Stomach (tissue), 9 donors: ENCODE data around the gene ZFYVE1. TPM values are rescaled to one million over a fixed set of nuclear protein-coding genes. Genes with fewer than 3 reads are reported as not detected.
"Not testable (repeated sequence)": the region's sequence is repeated elsewhere in the genome, so short reads cannot be mapped to it uniquely, and the experiment has no call there.

Source experiments
- DNase-seq, 2 donors: peaks; one replicate each; pipeline versions ENCODE4 v3.0.0 to v3.0.0-alpha.2; 2013 to 2019
- H3K27ac ChIP-seq, 5 donors: fragments of 200-600 bp in 4 of 5; sonication (generic) in 4 of 5; one replicate each; pipeline ENCODE4 v1.5.1; 2013 to 2019; ENCODE audit warnings: mild to moderate bottlenecking in 1 of 5, moderate library complexity in 1 of 5
- H3K27me3 ChIP-seq, 3 donors: fragments of 200-600 bp; sonication (generic); one replicate each; pipeline ENCODE4 v1.5.1; 2017 to 2019; ENCODE audit warnings: mixed run types in 1 of 3
- H3K36me3 ChIP-seq, 4 donors: fragments of 200-600 bp; sonication (generic); 1 replicate in 3 of 4; 2 replicates in 1 of 4; pipeline ENCODE4 v1.5.1; 2016 to 2019
- H3K4me1 ChIP-seq, 4 donors: fragments of 200-600 bp; sonication (generic); one replicate each; pipeline ENCODE4 v1.5.1; 2016 to 2019
- H3K4me3 ChIP-seq, 4 donors: fragments of 200-600 bp; sonication (generic) in 3 of 4; one replicate each; pipeline ENCODE4 v1.5.1; 2016 to 2019; ENCODE audit warnings: mild to moderate bottlenecking in 1 of 4
- H3K9me3 ChIP-seq, 4 donors: fragments of 200-600 bp; sonication (generic); one replicate each; pipeline ENCODE4 v1.5.1; 2016 to 2019
- EP300 ChIP-seq: sonication (generic); formaldehyde crosslinking; IDR thresholded peaks from one replicate; pipeline ENCODE4 v1.6.1; 2017; ENCODE audit warnings: antibody characterized with exemption
- POLR2A ChIP-seq, 4 donors: fragments of 450-650 bp; IDR thresholded peaks; one replicate each; pipeline ENCODE4 v1.6.1; 2016; ENCODE audit warnings: antibody characterized with exemption in 4 of 4, control low read depth in 2 of 4, mild to moderate bottlenecking in 1 of 4, moderate library complexity in 1 of 4
- POLR2AphosphoS5 ChIP-seq, 3 donors: sonication (generic); formaldehyde crosslinking; IDR thresholded peaks; one replicate each; pipeline ENCODE4 v1.6.1; 2016; ENCODE audit warnings: antibody characterized with exemption in 3 of 3
- WGBS, 5 donors: extraction: QIAGEN DNeasy Blood & Tissue Kit in 3 of 5; methylation state at CpG; one replicate each; pipeline versions ENCODE4 v1.1.5 to v1.1.7; 2013 to 2018; 5-methylcytosine and 5-hydroxymethylcytosine counted together
- intact Hi-C: fragments of 100-400 bp; cut with DNase I; formaldehyde crosslinking; loops from one replicate; pipeline ENCODE4 v1.15.1; 2023; ENCODE audit warnings: low total_unique reads
- polyA plus RNA-seq, 3 donors: library from polyadenylated mRNA; stranded (reverse); fragments of 200-250 nt; gene quantifications; one replicate each; pipeline ENCODE4 v1.2.3, GENCODE V29; 2013
- total RNA-seq, 5 donors: library from RNA; depleted of rRNA; stranded (reverse); fragments of >200 nt; gene quantifications; one replicate each; pipeline versions ENCODE4 v1.1.0 to v1.2.3, GENCODE V29; 2014 to 2016
- TF ChIP-seq, protein P1 (sequence below), 7 experiments: fragments of 450-650 bp in 4 of 7; fragments of 200-600 bp in 3 of 7; sonication (generic) in 3 of 7; IDR thresholded peaks; one replicate each; pipeline ENCODE4 v1.5.1; 2016 to 2019; ENCODE audit warnings: antibody characterized with exemption in 7 of 7, control low read depth in 2 of 7, mild to moderate bottlenecking in 1 of 7
- donor health status: healthy with polysubstance abuse.
- donor health status: Bipolar disorder and iron deficiency.
- donor health status: healthy.

The ZFYVE1 gene
- total and polyA plus RNA-seq, 8 donors, result 2.7 to 50.8 (median 5.8) TPM

- H3K4me3 ChIP-seq, result peak overlapping the region in 1 of 4 donors; percentile 16
- TF ChIP-seq EP300, result no peak
- peaks cover 9 to 63% (median 56%) of the 10 kb centered on the region in 4 donors for H3K36me3 ChIP-seq
- DNase-seq, result no peak
- H3K9me3 ChIP-seq, result no peaks in the 10 kb centered on the region
- intact Hi-C loops, result no loop called here
- H3K4me1 ChIP-seq, result peaks cover 8 to 69% (median 44%) of the 10 kb centered on the region in 4 donors
- H3K27ac ChIP-seq, result no peak overlapping the region
- H3K27me3 ChIP-seq, result no peaks in the 10 kb centered on the region
- WGBS, 5 donors, result 95 to 98% (median 95%) methylated on average over 4 of the region's 4 CpGs
Observed at GRCh38 chr14:73022051-73022450, 4.9 kb downstream of the ZFYVE1 start.

DNA sequence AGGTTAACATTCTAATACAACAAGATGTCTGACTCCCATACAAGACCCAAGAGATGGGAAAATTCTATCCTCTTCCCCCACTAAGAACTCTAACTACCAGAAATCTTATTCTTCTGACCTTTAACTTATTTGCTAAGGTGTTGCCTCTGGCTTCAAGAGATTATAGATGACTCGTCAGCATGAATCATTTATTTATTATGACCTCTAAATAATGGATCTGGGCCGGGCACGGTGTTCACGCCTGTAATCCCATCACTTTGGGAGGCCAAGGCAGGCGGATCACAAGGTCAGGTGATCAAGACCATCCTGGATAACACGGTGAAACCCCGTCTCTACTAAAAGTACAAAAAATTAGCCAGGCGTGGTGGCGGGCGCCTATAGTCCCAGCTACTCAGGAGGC lies 10.9 kb downstream of the ZFYVE1 start:
- H3K9me3 ChIP-seq, DNase-seq, H3K4me3 ChIP-seq, H3K27me3 ChIP-seq, intact Hi-C loops, H3K27ac ChIP-seq: not testable (repeated sequence)
- 75 to 87% (median 82%) methylated on average over 10 of the region's 10 CpGs for WGBS, 5 donors
- peaks cover 0 to 32% (median 17%) of the 10 kb centered on the region in 4 donors for H3K4me1 ChIP-seq
- H3K36me3 ChIP-seq, result peaks cover 5 to 79% (median 65%) of the 10 kb centered on the region in 4 donors

DNA sequence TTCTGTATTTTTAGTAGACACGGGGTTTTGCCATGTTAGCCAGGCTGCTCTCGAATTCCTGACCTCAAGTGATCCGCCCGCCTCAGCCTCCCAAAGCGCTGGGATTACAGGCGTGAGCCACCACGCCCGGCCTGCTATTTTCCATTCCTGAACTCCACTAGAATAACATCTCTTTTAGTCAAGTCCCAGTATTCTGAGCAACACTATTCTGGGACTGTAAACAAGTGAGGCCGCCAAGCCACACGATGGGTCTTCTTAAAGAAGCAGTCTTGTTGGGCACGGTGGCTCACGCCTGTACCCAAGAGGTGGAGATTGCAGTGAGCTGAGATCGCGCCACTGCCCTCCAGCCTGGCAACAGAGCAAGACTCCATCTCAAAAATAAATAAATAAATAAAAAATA lies 11.4 kb downstream of the ZFYVE1 start:
- Histone ChIP-seq H3K36me3 (peaks cover 5 to 76% (median 61%) of the 10 kb centered on the region in 4 donors), H3K27ac (peak overlapping the region in 1 of 5 donors; percentile 0), H3K4me1 (peaks cover 0 to 27% (median 16%) of the 10 kb centered on the region in 4 donors)
- H3K9me3 ChIP-seq, H3K4me3 ChIP-seq, H3K27me3 ChIP-seq, DNase-seq, intact Hi-C loops: not testable (repeated sequence)
- WGBS, 5 donors, result 91 to 96% (median 94%) methylated on average over 14 of the region's 14 CpGs

- DNase-seq, result no peak
- WGBS, 5 donors, result 45 to 88% (median 80%) methylated on average over 2 of the region's 2 CpGs
- Histone ChIP-seq H3K27me3 (no peaks in the 10 kb centered on the region), H3K4me1 (peaks cover 0 to 30% (median 16%) of the 10 kb centered on the region in 4 donors), H3K4me3 (no peak overlapping the region), H3K36me3 (peaks cover 5 to 76% (median 60%) of the 10 kb centered on the region in 4 donors), H3K27ac (no peak overlapping the region), H3K9me3 (no peaks in the 10 kb centered on the region)
- intact Hi-C loops, result no loop called here
- TF ChIP-seq, protein P1, sequence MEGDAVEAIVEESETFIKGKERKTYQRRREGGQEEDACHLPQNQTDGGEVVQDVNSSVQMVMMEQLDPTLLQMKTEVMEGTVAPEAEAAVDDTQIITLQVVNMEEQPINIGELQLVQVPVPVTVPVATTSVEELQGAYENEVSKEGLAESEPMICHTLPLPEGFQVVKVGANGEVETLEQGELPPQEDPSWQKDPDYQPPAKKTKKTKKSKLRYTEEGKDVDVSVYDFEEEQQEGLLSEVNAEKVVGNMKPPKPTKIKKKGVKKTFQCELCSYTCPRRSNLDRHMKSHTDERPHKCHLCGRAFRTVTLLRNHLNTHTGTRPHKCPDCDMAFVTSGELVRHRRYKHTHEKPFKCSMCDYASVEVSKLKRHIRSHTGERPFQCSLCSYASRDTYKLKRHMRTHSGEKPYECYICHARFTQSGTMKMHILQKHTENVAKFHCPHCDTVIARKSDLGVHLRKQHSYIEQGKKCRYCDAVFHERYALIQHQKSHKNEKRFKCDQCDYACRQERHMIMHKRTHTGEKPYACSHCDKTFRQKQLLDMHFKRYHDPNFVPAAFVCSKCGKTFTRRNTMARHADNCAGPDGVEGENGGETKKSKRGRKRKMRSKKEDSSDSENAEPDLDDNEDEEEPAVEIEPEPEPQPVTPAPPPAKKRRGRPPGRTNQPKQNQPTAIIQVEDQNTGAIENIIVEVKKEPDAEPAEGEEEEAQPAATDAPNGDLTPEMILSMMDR (IDR thresholded peaks at IDR 0.05), result no peak
- TF ChIP-seq POLR2AphosphoS5 (IDR thresholded peaks at IDR 0.05) (no peak), POLR2A (IDR thresholded peaks at IDR 0.05) (no peak), EP300 (no peak)
Observed at GRCh38 chr14:73014105-73014504, 12.8 kb downstream of the ZFYVE1 start.

- H3K9me3 ChIP-seq, H3K27me3 ChIP-seq, intact Hi-C loops, H3K27ac ChIP-seq, DNase-seq, H3K4me3 ChIP-seq: not testable (repeated sequence)
- peaks cover 5 to 74% (median 50%) of the 10 kb centered on the region in 4 donors for H3K36me3 ChIP-seq
- peaks cover 0 to 35% (median 16%) of the 10 kb centered on the region in 4 donors for H3K4me1 ChIP-seq
- 84 to 97% (median 95%) methylated on average over 7 of the region's 7 CpGs for WGBS, 5 donors
Observed at GRCh38 chr14:73011189-73011588, 15.7 kb downstream of the ZFYVE1 start.

GRCh38 chr14:73008501-73008900 lies 18.4 kb downstream of the ZFYVE1 start:
- no peaks in the 10 kb centered on the region for H3K27me3 ChIP-seq
- 61 to 82% (median 79%) methylated on average over 1 of the region's 1 CpG for WGBS, 5 donors
- H3K4me3 ChIP-seq, result no peak overlapping the region
- peak overlapping the region in 3 of 5 donors; percentile 4 to 60 (median 27) for H3K27ac ChIP-seq
- peaks cover 5 to 65% (median 55%) of the 10 kb centered on the region in 4 donors for H3K36me3 ChIP-seq
- intact Hi-C loops, result no loop called here
- no peaks in the 10 kb centered on the region for H3K9me3 ChIP-seq
- peak in 1 of 2 donors; percentile 13 for DNase-seq
- peaks cover 0 to 28% (median 9%) of the 10 kb centered on the region in 4 donors for H3K4me1 ChIP-seq
- TF ChIP-seq, protein P1 (IDR thresholded peaks at IDR 0.05), result no peak
- TF ChIP-seq POLR2A (IDR thresholded peaks at IDR 0.05) (no peak), EP300 (no peak), POLR2AphosphoS5 (IDR thresholded peaks at IDR 0.05) (no peak)
